H9 (cell line): ENCODE measurements around the gene PEX5L. TPM values are rescaled to one million over a fixed set of nuclear protein-coding genes. Genes with fewer than 3 reads are reported as not detected.

Experiments
- DNase-seq: peaks from one replicate; pipeline ENCODE4 v3.0.0-alpha.2; 2017
- H2AFZ ChIP-seq: one replicate; pipeline ENCODE4 v1.6.1; 2013; ENCODE audit warnings: mild to moderate bottlenecking, low read length, control low read depth, moderate library complexity
- H2AK5ac ChIP-seq: 2 replicates; pipeline ENCODE4 v1.6.1; 2013; ENCODE audit warnings: low read length, control low read depth, mixed read lengths; ENCODE audit not compliant: insufficient read length
- H2BK120ac ChIP-seq: one replicate; pipeline ENCODE4 v1.6.1; 2013; ENCODE audit warnings: low read depth, mild to moderate bottlenecking, low read length, control low read depth, inconsistent platforms; ENCODE audit not compliant: poor library complexity, severe bottlenecking
- H2BK12ac ChIP-seq: 2 replicates; pipeline ENCODE4 v1.6.1; 2013; ENCODE audit warnings: low read length, control low read depth, mixed read lengths, low read depth; ENCODE audit not compliant: insufficient read length
- H2BK15ac ChIP-seq: 2 replicates; pipeline ENCODE4 v1.6.1; 2013; ENCODE audit warnings: low read depth, low read length, control low read depth
- H2BK20ac ChIP-seq: one replicate; pipeline ENCODE4 v1.6.1; 2013; ENCODE audit warnings: low read depth, mild to moderate bottlenecking, low read length, control low read depth, inconsistent platforms; ENCODE audit not compliant: poor library complexity, severe bottlenecking
- H2BK5ac ChIP-seq: 2 replicates; pipeline ENCODE4 v1.6.1; 2013; ENCODE audit warnings: low read length, control low read depth, mixed read lengths; ENCODE audit not compliant: insufficient read length
- H3K14ac ChIP-seq: 2 replicates; pipeline ENCODE4 v1.6.1; 2013; ENCODE audit warnings: low read length, control low read depth; ENCODE audit not compliant: insufficient read depth
- H3K18ac ChIP-seq: 2 replicates; pipeline ENCODE4 v1.6.1; 2013; ENCODE audit warnings: low read depth, mild to moderate bottlenecking, mixed read lengths, low read length, control low read depth; ENCODE audit not compliant: insufficient read length
- H3K23ac ChIP-seq: 2 replicates; pipeline ENCODE4 v1.6.1; 2013; ENCODE audit warnings: low read length, control low read depth, mixed read lengths, low read depth; ENCODE audit not compliant: insufficient read length
- H3K23me2 ChIP-seq: 2 replicates; pipeline ENCODE4 v1.6.1; 2013; ENCODE audit warnings: low read depth, mild to moderate bottlenecking, mixed read lengths, low read length, control low read depth; ENCODE audit not compliant: insufficient read length, poor library complexity, severe bottlenecking
- H3K27ac ChIP-seq: 2 replicates; pipeline ENCODE4 v1.5.1; 2013; ENCODE audit warnings: low read length, control low read depth, mixed read lengths, low read depth; ENCODE audit not compliant: insufficient read length
- H3K27me3 ChIP-seq: 2 replicates; pipeline ENCODE4 v1.6.1; 2013; ENCODE audit warnings: low read length, control low read depth, inconsistent platforms; ENCODE audit not compliant: insufficient read depth
- H3K4ac ChIP-seq: 2 replicates; pipeline ENCODE4 v1.6.1; 2013; ENCODE audit warnings: low read depth, mild to moderate bottlenecking, control low read depth, inconsistent platforms, low read length, moderate library complexity
- H3K4me1 ChIP-seq: 2 replicates; pipeline ENCODE4 v1.6.1; 2013; ENCODE audit warnings: low read length, control low read depth, inconsistent platforms; ENCODE audit not compliant: insufficient read depth
- H3K4me2 ChIP-seq: 2 replicates; pipeline ENCODE4 v1.6.1; 2013; ENCODE audit warnings: low read length, control low read depth, mixed read lengths; ENCODE audit not compliant: insufficient read length, insufficient read depth
- H3K56ac ChIP-seq: 2 replicates; pipeline ENCODE4 v1.6.1; 2013; ENCODE audit warnings: low read depth, mild to moderate bottlenecking, mixed read lengths, low read length, control low read depth; ENCODE audit not compliant: insufficient read length
- H3K79me1 ChIP-seq: 2 replicates; pipeline ENCODE4 v1.6.1; 2013; ENCODE audit warnings: low read depth, mild to moderate bottlenecking, moderate library complexity, low read length, control low read depth, inconsistent platforms; ENCODE audit not compliant: insufficient read depth, poor library complexity, severe bottlenecking
- H3K79me2 ChIP-seq: 2 replicates; pipeline ENCODE4 v1.6.1; 2013; ENCODE audit warnings: low read length, control low read depth, inconsistent platforms; ENCODE audit not compliant: insufficient read depth
- H3K9ac ChIP-seq: 2 replicates; pipeline ENCODE4 v1.6.1; 2013; ENCODE audit warnings: low read length, control low read depth, mixed read lengths; ENCODE audit not compliant: insufficient read length; ENCODE audit errors: extremely low read depth
- H3K9me3 ChIP-seq: one replicate; pipeline ENCODE4 v1.6.1; 2013; ENCODE audit warnings: low read depth, low read length, inconsistent platforms; ENCODE audit not compliant: control insufficient read depth
- H3T11ph ChIP-seq: one replicate; pipeline ENCODE4 v1.6.1; 2013; ENCODE audit warnings: mild to moderate bottlenecking, low read length, control low read depth, inconsistent platforms
- H4K20me1 ChIP-seq: one replicate; pipeline ENCODE4 v1.6.1; 2013; ENCODE audit not compliant: control insufficient read depth, insufficient read length, insufficient read depth
- H4K5ac ChIP-seq: 2 replicates; pipeline ENCODE4 v1.6.1; 2013; ENCODE audit warnings: low read depth, mild to moderate bottlenecking, mixed read lengths, low read length, control low read depth; ENCODE audit not compliant: insufficient read length
- H4K8ac ChIP-seq: replicated peaks from 2 replicates; pipeline ENCODE4 v1.6.1; 2013; ENCODE audit warnings: low read length, control low read depth, mixed read lengths, low read depth; ENCODE audit not compliant: insufficient read length
- H4K91ac ChIP-seq: 2 replicates; pipeline ENCODE4 v1.6.1; 2013; ENCODE audit warnings: low read depth, mild to moderate bottlenecking, moderate library complexity, mixed read lengths, low read length, control low read depth; ENCODE audit not compliant: insufficient read length
- H3K27ac Mint-ChIP-seq, 3 experiments: 2 replicates in 2 of 3; 3 replicates in 1 of 3; pipeline ENCODE4 v1.8.0; 2020 to 2021; ENCODE audit warnings: mixed read lengths in 3 of 3, mild to moderate bottlenecking in 1 of 3, moderate library complexity in 1 of 3
- H3K27me3 Mint-ChIP-seq: 2 replicates; pipeline ENCODE4 v1.8.0; 2021; ENCODE audit warnings: low read depth, mild to moderate bottlenecking, moderate library complexity, mixed read lengths
- H3K36me3 Mint-ChIP-seq, 3 experiments: 2 replicates in 2 of 3; 3 replicates in 1 of 3; pipeline ENCODE4 v1.8.0; 2020 to 2021; ENCODE audit warnings: low read depth in 3 of 3, mixed read lengths in 3 of 3; ENCODE audit not compliant: insufficient read depth in 1 of 3
- H3K4me1 Mint-ChIP-seq, 2 experiments: 2 replicates each; pipeline ENCODE4 v1.8.0; 2020; ENCODE audit warnings: mixed read lengths in 2 of 2
- H3K4me3 Mint-ChIP-seq, 2 experiments: 2 replicates in 1 of 2; 3 replicates in 1 of 2; pipeline ENCODE4 v1.8.0; 2020 to 2021; ENCODE audit warnings: mild to moderate bottlenecking in 2 of 2, mixed read lengths in 2 of 2, moderate library complexity in 1 of 2
- H3K9me3 Mint-ChIP-seq, 2 experiments: 2 replicates in 1 of 2; 3 replicates in 1 of 2; pipeline ENCODE4 v1.8.0; 2020; ENCODE audit warnings: mild to moderate bottlenecking in 2 of 2, mixed read lengths in 2 of 2, moderate library complexity in 1 of 2
- CTCF ChIP-seq: fragments of 200-600 bp; sonication (generic); conservative IDR thresholded peaks from 3 replicates; pipeline ENCODE4 v1.8.0; 2021; ENCODE audit warnings: antibody characterized with exemption, mild to moderate bottlenecking
- WGBS: extraction: QIAGEN DNeasy Blood & Tissue Kit; methylation state at CpG from one replicate; pipeline ENCODE4 v1.1.7; 2013; ENCODE audit warnings: missing lambda C conversion rate, low lambda C conversion rate, mixed read lengths; ENCODE audit not compliant: insufficient read length; ENCODE audit errors: extremely low coverage; 5-methylcytosine and 5-hydroxymethylcytosine counted together
- total RNA-seq: library from RNA; stranded (reverse); gene quantifications from 2 replicates; pipeline ENCODE4 v1.2.1, GENCODE V29; 2021

The PEX5L gene
- total RNA-seq, 1 experiment from 2014 or later: 0.85 TPM

- Mint-ChIP-seq H3K4me3 (no peak overlapping the region), H3K9me3 (no peaks in the 10 kb centered on the region), H3K4me1 (no peaks in the 10 kb centered on the region), H3K27ac (no peak overlapping the region), H3K27me3 (no peaks in the 10 kb centered on the region; the same call in 1 of the 2 replicates), H3K36me3 (no peaks in the 10 kb centered on the region)
- Histone ChIP-seq H3T11ph (no peak overlapping the region), H2BK20ac (no peak overlapping the region), H4K20me1 (no peaks in the 10 kb centered on the region), H4K8ac (no peak overlapping the region), H4K5ac (no peak overlapping the region), H3K9me3 (no peaks in the 10 kb centered on the region), H3K56ac (no peak overlapping the region), H3K4me1 (no peaks in the 10 kb centered on the region), H3K23me2 (no peaks in the 10 kb centered on the region), H3K18ac (no peak overlapping the region), H3K4me2 (no peak overlapping the region), H3K27me3 (no peaks in the 10 kb centered on the region), H2BK12ac (no peak overlapping the region), H2BK120ac (no peak overlapping the region), H3K14ac (no peak overlapping the region), H2BK15ac (no peak overlapping the region), H3K9ac (no peak overlapping the region), H2AFZ (no peak overlapping the region), H3K23ac (no peak overlapping the region), H2BK5ac (no peak overlapping the region), H3K27ac (no peak overlapping the region), H3K79me1 (no peaks in the 10 kb centered on the region), H3K79me2 (no peaks in the 10 kb centered on the region), H3K4ac (no peak overlapping the region), H4K91ac (no peak overlapping the region), H2AK5ac (no peak overlapping the region)
- TF ChIP-seq CTCF: no peak
- no peak for DNase-seq
- no CpG with 5 or more reads among the region's 2 CpGs for WGBS
These were observed 188.0 kb downstream of the PEX5L start for GRCh38 chr3:179848711-179849110.
